Gastroesophageal sphincter (tissue), 3 donors: Measurements from ENCODE around the gene GPR42.

Source experiments
- EP300 ChIP-seq: sonication (generic); formaldehyde crosslinking; IDR thresholded peaks from one replicate; pipeline ENCODE4 v1.6.1; 2017; ENCODE audit warnings: antibody characterized with exemption, mild to moderate bottlenecking
- POLR2A ChIP-seq, 2 donors: fragments of 450-650 bp; IDR thresholded peaks; one replicate each; pipeline ENCODE4 v1.6.1; 2017; ENCODE audit warnings: antibody characterized with exemption in 2 of 2, mild to moderate bottlenecking in 2 of 2, moderate library complexity in 1 of 2
- POLR2AphosphoS5 ChIP-seq: sonication (generic); formaldehyde crosslinking; IDR thresholded peaks from one replicate; pipeline ENCODE4 v1.6.1; 2017; ENCODE audit warnings: antibody characterized with exemption
- TF ChIP-seq, protein P1 (sequence below), 4 experiments: fragments of 200-600 bp in 2 of 4; fragments of 450-650 bp in 2 of 4; sonication (generic) in 1 of 4; IDR thresholded peaks; one replicate each; pipeline ENCODE4 v1.5.1; 2017 to 2019; ENCODE audit warnings: antibody characterized with exemption in 4 of 4, mild to moderate bottlenecking in 2 of 4, moderate library complexity in 2 of 4

GRCh38 chr19:35362261-35363000, 8.4 kb upstream of the GPR42 start:
- TF ChIP-seq, protein P1, sequence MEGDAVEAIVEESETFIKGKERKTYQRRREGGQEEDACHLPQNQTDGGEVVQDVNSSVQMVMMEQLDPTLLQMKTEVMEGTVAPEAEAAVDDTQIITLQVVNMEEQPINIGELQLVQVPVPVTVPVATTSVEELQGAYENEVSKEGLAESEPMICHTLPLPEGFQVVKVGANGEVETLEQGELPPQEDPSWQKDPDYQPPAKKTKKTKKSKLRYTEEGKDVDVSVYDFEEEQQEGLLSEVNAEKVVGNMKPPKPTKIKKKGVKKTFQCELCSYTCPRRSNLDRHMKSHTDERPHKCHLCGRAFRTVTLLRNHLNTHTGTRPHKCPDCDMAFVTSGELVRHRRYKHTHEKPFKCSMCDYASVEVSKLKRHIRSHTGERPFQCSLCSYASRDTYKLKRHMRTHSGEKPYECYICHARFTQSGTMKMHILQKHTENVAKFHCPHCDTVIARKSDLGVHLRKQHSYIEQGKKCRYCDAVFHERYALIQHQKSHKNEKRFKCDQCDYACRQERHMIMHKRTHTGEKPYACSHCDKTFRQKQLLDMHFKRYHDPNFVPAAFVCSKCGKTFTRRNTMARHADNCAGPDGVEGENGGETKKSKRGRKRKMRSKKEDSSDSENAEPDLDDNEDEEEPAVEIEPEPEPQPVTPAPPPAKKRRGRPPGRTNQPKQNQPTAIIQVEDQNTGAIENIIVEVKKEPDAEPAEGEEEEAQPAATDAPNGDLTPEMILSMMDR (IDR thresholded peaks at IDR 0.05): no peak
- no peak for TF ChIP-seq EP300
- no peak for TF ChIP-seq POLR2AphosphoS5
- no peak for TF ChIP-seq POLR2A (IDR thresholded peaks at IDR 0.05)
